Gastroesophageal sphincter (tissue), 3 donors: ENCODE measurements around the gene TNFRSF8.

ENCODE experiments used
- CTCF ChIP-seq, 4 experiments: fragments of 200-600 bp in 2 of 4; fragments of 450-650 bp in 2 of 4; sonication (generic) in 1 of 4; IDR thresholded peaks; one replicate each; pipeline ENCODE4 v1.5.1; 2017 to 2019; ENCODE audit warnings: antibody characterized with exemption in 4 of 4, mild to moderate bottlenecking in 2 of 4, moderate library complexity in 2 of 4
- EP300 ChIP-seq: sonication (generic); formaldehyde crosslinking; IDR thresholded peaks from one replicate; pipeline ENCODE4 v1.6.1; 2017; ENCODE audit warnings: antibody characterized with exemption, mild to moderate bottlenecking

DNA sequence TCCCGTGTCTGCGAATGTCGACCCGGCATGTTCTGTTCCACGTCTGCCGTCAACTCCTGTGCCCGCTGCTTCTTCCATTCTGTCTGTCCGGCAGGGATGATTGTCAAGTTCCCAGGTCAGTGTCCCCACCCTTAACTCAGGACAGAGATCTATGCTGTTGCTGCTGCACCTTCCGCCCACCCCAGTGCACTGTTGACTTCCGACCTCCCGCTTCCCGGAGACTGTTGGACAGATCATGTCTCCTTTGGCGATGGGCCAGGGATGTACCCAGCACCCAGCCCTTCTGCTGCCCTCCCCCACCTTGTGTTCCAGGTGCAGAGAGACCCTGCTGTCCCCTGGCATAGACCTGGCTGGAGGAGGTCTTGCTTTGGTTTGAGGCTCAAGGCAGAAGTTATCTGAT is 41.3 kb downstream of the TNFRSF8 start:
- TF ChIP-seq CTCF (IDR thresholded peaks at IDR 0.05) (no peak), EP300 (no peak)
